ENCODE data around the gene AASS.

The AASS gene

DNA sequence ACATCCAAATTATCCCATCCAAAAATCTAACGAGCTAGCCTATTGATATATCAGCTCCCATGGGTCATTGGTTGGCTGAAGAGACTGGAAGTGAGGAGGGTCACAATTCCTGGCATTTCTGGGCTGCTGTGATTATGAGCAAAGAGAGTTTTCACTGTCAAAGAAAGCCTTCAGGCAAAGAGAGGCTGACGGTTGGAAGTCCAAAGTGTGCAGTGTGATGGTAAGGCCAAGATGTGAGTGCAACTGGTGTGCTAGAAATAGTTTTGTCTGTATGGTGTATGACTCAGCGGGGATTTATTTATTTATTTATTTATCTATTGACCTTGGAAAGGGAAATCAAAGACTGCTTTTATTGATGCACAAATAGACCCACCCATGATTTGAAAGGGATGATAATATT is 75.0 kb downstream of the AASS start:
- no peak for DNase-seq (ENCODE audit: low read depth)
- TF ChIP-seq, protein P1, sequence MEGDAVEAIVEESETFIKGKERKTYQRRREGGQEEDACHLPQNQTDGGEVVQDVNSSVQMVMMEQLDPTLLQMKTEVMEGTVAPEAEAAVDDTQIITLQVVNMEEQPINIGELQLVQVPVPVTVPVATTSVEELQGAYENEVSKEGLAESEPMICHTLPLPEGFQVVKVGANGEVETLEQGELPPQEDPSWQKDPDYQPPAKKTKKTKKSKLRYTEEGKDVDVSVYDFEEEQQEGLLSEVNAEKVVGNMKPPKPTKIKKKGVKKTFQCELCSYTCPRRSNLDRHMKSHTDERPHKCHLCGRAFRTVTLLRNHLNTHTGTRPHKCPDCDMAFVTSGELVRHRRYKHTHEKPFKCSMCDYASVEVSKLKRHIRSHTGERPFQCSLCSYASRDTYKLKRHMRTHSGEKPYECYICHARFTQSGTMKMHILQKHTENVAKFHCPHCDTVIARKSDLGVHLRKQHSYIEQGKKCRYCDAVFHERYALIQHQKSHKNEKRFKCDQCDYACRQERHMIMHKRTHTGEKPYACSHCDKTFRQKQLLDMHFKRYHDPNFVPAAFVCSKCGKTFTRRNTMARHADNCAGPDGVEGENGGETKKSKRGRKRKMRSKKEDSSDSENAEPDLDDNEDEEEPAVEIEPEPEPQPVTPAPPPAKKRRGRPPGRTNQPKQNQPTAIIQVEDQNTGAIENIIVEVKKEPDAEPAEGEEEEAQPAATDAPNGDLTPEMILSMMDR (conservative IDR thresholded peaks at IDR 0.05; ENCODE audit: low read depth, low read length): no peak
- no peak overlapping the region for H3K4me3 ChIP-seq (ENCODE audit: low read length)

DNA sequence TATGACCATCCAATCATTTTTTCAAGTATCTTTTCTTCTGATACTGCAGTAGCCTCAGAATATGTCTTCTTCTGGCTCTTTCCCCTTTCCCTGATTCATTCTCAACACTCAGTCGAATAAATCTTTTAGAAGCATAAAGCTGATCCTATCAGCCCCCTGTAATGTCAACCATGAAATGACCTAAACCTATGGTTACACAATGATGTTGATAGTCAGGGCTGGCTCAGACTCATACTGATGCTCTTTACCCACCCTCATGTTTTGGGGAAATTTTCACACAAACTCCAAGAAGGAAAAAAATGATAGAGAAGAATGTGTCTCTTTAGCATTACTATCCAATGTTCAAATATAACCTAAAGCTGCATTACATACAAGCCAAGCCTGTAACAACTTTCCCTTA is 76.0 kb downstream of the AASS start:
- TF ChIP-seq, protein P1 (conservative IDR thresholded peaks at IDR 0.05; ENCODE audit: low read depth, low read length): no peak
- H3K4me3 ChIP-seq (ENCODE audit: low read length): no peak overlapping the region
- no peak for DNase-seq (ENCODE audit: low read depth)

DNA sequence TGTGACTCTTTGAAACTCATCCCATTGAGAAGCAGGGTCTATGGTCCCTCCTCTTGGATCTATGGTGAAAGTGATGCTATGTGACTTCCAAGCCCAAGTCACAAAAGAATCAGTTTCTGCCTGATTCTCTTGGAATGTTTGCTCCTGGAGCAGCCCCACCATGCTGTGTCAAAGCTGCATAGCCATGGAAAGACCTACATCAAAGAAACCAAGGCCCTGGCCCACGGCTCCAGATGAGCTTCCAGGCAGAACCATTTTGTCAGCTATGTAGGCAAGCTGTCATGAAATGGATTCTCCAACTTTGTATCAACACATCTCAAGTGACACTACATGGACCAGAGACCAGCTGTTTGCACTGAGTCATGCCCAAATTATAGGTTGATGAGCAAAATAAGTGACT is 77.0 kb downstream of the AASS start:
- no peak overlapping the region for H3K4me3 ChIP-seq (ENCODE audit: low read length)
- no peak for DNase-seq (ENCODE audit: low read depth)
- TF ChIP-seq, protein P1 (conservative IDR thresholded peaks at IDR 0.05; ENCODE audit: low read depth, low read length): no peak

DNA sequence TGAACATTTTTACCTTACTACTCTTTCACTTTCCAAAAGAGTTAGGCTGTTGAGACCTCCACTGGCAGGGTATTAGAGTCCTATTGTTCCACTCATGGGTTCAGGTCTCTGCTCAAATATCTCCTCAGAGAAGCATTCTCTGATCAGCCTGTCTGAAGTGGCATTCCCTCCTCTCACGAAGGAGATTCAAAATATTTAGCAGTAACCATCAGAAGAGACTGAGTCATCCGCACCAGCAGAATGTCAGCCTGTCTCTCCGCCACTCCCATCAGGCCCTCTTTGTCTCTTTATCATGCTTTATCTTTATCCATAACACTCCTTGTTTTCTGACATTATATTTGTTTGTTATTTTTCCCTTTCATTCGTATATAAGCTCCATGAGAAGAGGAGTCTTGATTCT is 79.1 kb downstream of the AASS start:
- no peak for DNase-seq (ENCODE audit: low read depth)
- H3K4me3 ChIP-seq (ENCODE audit: low read length): no peak overlapping the region
- TF ChIP-seq, protein P1 (conservative IDR thresholded peaks at IDR 0.05; ENCODE audit: low read depth, low read length): no peak

DNA sequence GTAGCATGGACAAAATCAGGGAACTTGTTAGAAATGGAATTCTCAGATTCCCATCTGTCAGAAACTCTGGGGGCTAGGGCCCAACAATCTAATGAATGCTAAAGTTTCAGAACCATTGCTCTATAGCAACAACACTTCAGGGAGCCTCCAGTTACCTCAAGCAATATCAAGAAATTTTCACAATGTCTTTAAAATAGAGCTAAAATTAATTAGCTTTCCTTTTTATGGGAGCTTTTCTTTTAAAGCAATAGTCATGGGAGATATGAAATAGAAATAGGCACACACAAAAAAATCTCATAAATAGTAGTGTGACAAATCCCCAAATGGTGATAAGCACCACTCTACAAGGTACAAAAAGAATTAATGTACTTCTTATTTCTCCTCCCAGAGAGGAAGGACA is 80.9 kb downstream of the AASS start:
- no peak for DNase-seq (ENCODE audit: low read depth)
- H3K4me3 ChIP-seq (ENCODE audit: low read length): no peak overlapping the region
- TF ChIP-seq, protein P1 (conservative IDR thresholded peaks at IDR 0.05; ENCODE audit: low read depth, low read length): no peak

DNA sequence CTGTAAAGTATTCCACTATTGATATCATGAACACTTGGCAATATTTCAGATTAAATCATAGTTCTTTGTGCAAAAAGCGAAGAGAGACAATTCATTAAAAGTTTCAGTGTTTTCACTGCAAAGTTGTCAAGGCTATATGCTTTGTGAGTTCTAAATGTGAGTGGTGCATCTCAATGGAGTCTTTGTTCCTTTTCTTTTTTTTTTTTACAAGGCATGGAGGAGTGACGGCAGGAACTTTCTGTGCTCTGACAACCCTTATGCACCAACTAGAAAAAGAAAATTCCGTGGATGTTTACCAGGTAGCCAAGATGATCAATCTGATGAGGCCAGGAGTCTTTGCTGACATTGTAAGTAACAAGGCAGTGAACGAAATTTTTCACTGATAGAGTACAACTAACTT is 84.5 kb downstream of the AASS start:
- H3K4me3 ChIP-seq (ENCODE audit: low read length): no peak overlapping the region
- TF ChIP-seq, protein P1 (conservative IDR thresholded peaks at IDR 0.05; ENCODE audit: low read depth, low read length): no peak
- DNase-seq (ENCODE audit: low read depth): no peak

DNA sequence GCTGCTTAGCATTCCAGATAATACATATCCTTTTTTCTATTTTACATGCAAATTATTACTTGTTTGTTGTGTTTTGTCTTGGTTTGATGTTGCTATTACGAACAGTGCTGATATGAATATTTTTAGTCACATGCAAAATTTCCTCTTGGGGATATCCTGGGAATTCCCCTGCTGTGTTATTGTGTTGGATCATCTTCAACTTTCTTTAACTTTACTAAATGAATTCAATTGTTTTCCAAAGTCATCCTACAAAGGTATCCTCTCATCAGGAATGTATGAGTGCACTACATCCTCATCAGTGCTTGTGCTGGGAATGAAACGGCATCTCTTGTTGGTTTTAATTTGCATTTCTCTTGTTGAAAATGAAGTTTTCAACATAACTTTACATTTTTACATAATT is 87.1 kb downstream of the AASS start:
- DNase-seq (ENCODE audit: low read depth): no peak
- TF ChIP-seq, protein P1 (conservative IDR thresholded peaks at IDR 0.05; ENCODE audit: low read depth, low read length): no peak
- H3K4me3 ChIP-seq (ENCODE audit: low read length): no peak overlapping the region

Data from retinal pigment epithelial cell (primary cell).